Activated T-helper 1 cell treated with anti-CD3 and anti-CD28 coated beads, Interleukin-12 subunit alpha, Interleukin-12 subunit beta, Interleukin-2, Interleukin-4 antibody, amounts not matched to agents 30 ng/mL and 10 ng/mL and 1 ng/mL, durations not matched to agents 14 hours and 24 hours and 36 hours (primary cell): ENCODE results near the gene TMEM147. TPM values are rescaled to one million over a fixed set of nuclear protein-coding genes. Genes with fewer than 3 reads are reported as not detected.
"Not testable (repeated sequence)": the region's sequence is repeated elsewhere in the genome, so short reads cannot be mapped to it uniquely, and the experiment has no call there.

ENCODE experiments used
- DNase-seq: peaks from one replicate; pipeline ENCODE4 v3.0.0; 2021; ENCODE audit warnings: low spot score
- H3K27ac Mint-ChIP-seq: one replicate; pipeline ENCODE4 v1.8.0; 2021; ENCODE audit warnings: mild to moderate bottlenecking, mixed read lengths
- H3K27me3 Mint-ChIP-seq: one replicate; pipeline ENCODE4 v1.8.0; 2022; ENCODE audit warnings: mild to moderate bottlenecking, moderate library complexity, mixed read lengths; ENCODE audit not compliant: insufficient read depth
- H3K36me3 Mint-ChIP-seq: one replicate; pipeline ENCODE4 v1.8.0; 2021; ENCODE audit warnings: low read depth, mixed read lengths
- H3K4me1 Mint-ChIP-seq: one replicate; pipeline ENCODE4 v1.8.0; 2021; ENCODE audit warnings: low read depth, mixed read lengths
- H3K4me3 Mint-ChIP-seq: one replicate; pipeline ENCODE4 v1.8.0; 2021; ENCODE audit warnings: mild to moderate bottlenecking, moderate library complexity, mixed read lengths
- H3K9me3 Mint-ChIP-seq: one replicate; pipeline ENCODE4 v1.8.0; 2021; ENCODE audit warnings: mixed read lengths
- intact Hi-C: fragments of 100-400 bp; cut with micrococcal nuclease; formaldehyde crosslinking; loops from one replicate; pipeline ENCODE4 v1.15.1; 2024
- total RNA-seq: library from RNA; stranded (reverse); gene quantifications from 2 replicates; pipeline ENCODE4 v1.2.3, GENCODE V29; 2022

TMEM147 gene
- total RNA-seq, 1 donor from 2014 or later: 123 TPM

DNA sequence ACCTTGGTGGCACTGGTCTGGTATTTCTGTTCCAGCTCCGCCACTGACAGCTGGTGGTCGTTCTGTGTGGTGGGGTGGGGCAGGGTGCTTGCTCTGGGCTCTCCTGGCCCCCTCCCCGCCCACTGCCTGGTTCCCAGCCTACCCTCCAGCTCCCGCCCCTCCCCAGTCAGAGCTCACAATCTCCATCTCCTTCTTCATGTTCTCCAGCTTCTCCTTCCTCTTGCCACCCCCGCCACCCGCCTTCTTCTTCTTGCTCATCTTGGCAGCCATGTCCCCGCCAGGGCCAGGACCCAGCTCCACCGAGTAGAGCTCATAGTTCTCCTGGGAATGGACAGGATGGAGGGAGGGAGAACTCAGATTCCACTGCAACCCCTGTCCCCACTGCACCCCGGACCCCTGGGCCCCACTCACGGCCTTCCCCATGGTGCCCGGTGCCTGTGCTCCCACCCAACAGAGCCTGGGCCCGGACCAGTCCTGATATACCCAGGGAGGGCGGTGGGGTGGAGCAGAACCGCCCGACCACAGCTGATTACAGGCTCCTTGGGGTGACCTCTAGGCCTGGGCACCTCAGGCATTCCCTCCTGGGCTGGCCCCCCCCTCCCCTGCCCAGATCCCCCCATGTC lies 17.9 kb downstream of the TMEM147 start, which contains the start of gene ATP4A:
TSS of gene ATP4A (minus strand) at position 452 of the 623 bp plus-strand sequence. CDS start at position 423, 29 bp downstream.
- no peaks in the 10 kb centered on the region for H3K9me3 Mint-ChIP-seq
- intact Hi-C loops: no loop called here
- H3K36me3 Mint-ChIP-seq: no peaks in the 10 kb centered on the region
- H3K27me3 Mint-ChIP-seq: peaks cover 21% of the 10 kb centered on the region
- no peak for DNase-seq
- H3K27ac Mint-ChIP-seq: no peak within 1 kb of the TSS
- H3K4me1 Mint-ChIP-seq: no peaks in the 10 kb centered on the region
- no peak within 1 kb of the TSS for H3K4me3 Mint-ChIP-seq

- H3K9me3 Mint-ChIP-seq: no peaks in the 10 kb centered on the region
- H3K4me1 Mint-ChIP-seq: no peaks in the 10 kb centered on the region
- intact Hi-C loops: no loop called here
- H3K27ac Mint-ChIP-seq: no peak overlapping the region
- H3K27me3 Mint-ChIP-seq: peaks cover 11% of the 10 kb centered on the region
- H3K4me3 Mint-ChIP-seq: no peak overlapping the region
- no peak for DNase-seq
- no peaks in the 10 kb centered on the region for H3K36me3 Mint-ChIP-seq
Measured at GRCh38 chr19:35565016-35565856, 19.8 kb downstream of the TMEM147 start.

- intact Hi-C loops: no loop called here
- H3K27me3 Mint-ChIP-seq: peaks cover 15% of the 10 kb centered on the region
- H3K4me3 Mint-ChIP-seq: no peak overlapping the region
- H3K36me3 Mint-ChIP-seq: no peaks in the 10 kb centered on the region
- no peaks in the 10 kb centered on the region for H3K9me3 Mint-ChIP-seq
- no peak for DNase-seq
- no peak overlapping the region for H3K27ac Mint-ChIP-seq
- no peaks in the 10 kb centered on the region for H3K4me1 Mint-ChIP-seq
Measured at GRCh38 chr19:35566738-35567137, 21.3 kb downstream of the TMEM147 start.

- Mint-ChIP-seq H3K27me3 (peaks cover 13% of the 10 kb centered on the region), H3K9me3 (no peaks in the 10 kb centered on the region), H3K4me1 (no peaks in the 10 kb centered on the region), H3K4me3 (no peak overlapping the region), H3K27ac (no peak overlapping the region), H3K36me3 (no peaks in the 10 kb centered on the region)
- intact Hi-C loops: no loop called here
- no peak for DNase-seq
Measured at GRCh38 chr19:35569281-35569781, 23.9 kb downstream of the TMEM147 start.

- no peak for DNase-seq
- Mint-ChIP-seq H3K4me1 (no peaks in the 10 kb centered on the region), H3K4me3 (no peak overlapping the region), H3K27ac (no peak overlapping the region), H3K9me3 (peaks cover 19% of the 10 kb centered on the region), H3K36me3 (no peaks in the 10 kb centered on the region), H3K27me3 (peaks cover 9% of the 10 kb centered on the region)
- intact Hi-C loops: no loop called here
Measured at GRCh38 chr19:35571406-35571965, 26.1 kb downstream of the TMEM147 start.

- intact Hi-C loops: no loop called here
- Mint-ChIP-seq H3K9me3 (peaks cover 27% of the 10 kb centered on the region), H3K4me3 (no peak overlapping the region), H3K36me3 (no peaks in the 10 kb centered on the region), H3K27ac (no peak overlapping the region), H3K4me1 (no peaks in the 10 kb centered on the region), H3K27me3 (peaks cover 2% of the 10 kb centered on the region)
- DNase-seq: no peak
Measured at GRCh38 chr19:35577918-35578317, 32.5 kb downstream of the TMEM147 start.

DNA sequence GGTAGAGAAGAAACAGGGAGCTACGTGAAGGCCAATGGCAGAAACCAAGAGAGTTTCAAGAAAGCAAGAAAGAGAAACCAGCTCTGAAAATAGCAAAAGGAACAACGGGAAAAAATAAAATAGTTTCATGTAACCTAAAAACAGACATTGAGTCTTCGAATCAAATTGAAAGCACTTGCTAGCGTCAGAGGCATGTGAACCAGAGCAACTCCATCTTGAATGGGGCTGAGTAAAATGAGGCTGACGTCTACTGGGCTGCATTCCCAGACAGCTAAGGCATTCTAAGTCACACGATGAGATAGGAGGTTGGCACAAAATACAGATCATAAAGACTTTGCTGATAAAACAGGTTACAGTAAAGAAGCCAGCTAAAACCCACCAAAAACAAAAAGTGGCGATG lies 33.3 kb downstream of the TMEM147 start:
- Mint-ChIP-seq H3K4me1 (no peaks in the 10 kb centered on the region), H3K4me3 (no peak overlapping the region)
- intact Hi-C loops: no loop called here

DNA sequence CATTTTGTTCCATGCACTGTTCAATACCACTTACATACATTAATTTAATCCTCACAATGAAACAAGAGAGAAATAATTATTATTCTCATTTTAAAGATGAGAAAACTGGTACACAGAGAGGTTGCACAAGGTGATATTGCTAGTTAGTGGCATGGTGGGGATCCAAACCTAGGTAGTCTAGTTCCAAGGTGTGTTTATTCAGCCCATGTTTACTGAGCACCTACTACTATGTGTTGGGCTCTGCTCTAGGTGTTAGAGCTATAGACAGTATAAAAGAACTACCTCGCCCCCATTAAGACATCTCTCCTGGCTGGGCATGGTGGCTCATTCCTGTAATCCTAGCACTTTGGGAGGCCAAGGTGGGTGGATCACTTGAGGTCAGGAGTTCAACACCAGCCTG lies 37.3 kb downstream of the TMEM147 start:
- Mint-ChIP-seq H3K4me1 (no peaks in the 10 kb centered on the region), H3K9me3 (no peaks in the 10 kb centered on the region), H3K27ac (no peak overlapping the region), H3K4me3 (no peak overlapping the region), H3K36me3 (no peaks in the 10 kb centered on the region), H3K27me3 (peaks cover 10% of the 10 kb centered on the region)
- DNase-seq: no peak
- intact Hi-C loops: no loop called here

More for the DNA sequence above, 33.3 kb downstream of the TMEM147 start:
- no peak for DNase-seq
- no peak overlapping the region for H3K27ac Mint-ChIP-seq
- no peaks in the 10 kb centered on the region for H3K36me3 Mint-ChIP-seq
- peaks cover 2% of the 10 kb centered on the region for H3K27me3 Mint-ChIP-seq
- H3K9me3 Mint-ChIP-seq: peaks cover 27% of the 10 kb centered on the region

- intact Hi-C loops: no loop called here
- Mint-ChIP-seq H3K27me3 (peaks cover 10% of the 10 kb centered on the region), H3K36me3 (no peaks in the 10 kb centered on the region), H3K27ac (no peak within 1 kb of the TSS), H3K4me1 (no peaks in the 10 kb centered on the region), H3K4me3 (no peak within 1 kb of the TSS), H3K9me3 (no peaks in the 10 kb centered on the region)
- DNase-seq: no peak
Measured at GRCh38 chr19:35585848-35586247, 40.4 kb downstream of the TMEM147 start, which contains the start of gene PMIS2. TSS of gene PMIS2 (plus strand) at chr19:35586173. CDS start at chr19:35586260, 87 bp downstream.

- intact Hi-C loops: loop anchor here (1.0 kb wide), 1 partner anchor 74 kb away; the partner anchor contains the start of gene DMKN
- no peak for DNase-seq
- H3K4me1 Mint-ChIP-seq: no peaks in the 10 kb centered on the region
- peaks cover 9% of the 10 kb centered on the region for H3K27me3 Mint-ChIP-seq
- no peak overlapping the region for H3K4me3 Mint-ChIP-seq
- H3K9me3 Mint-ChIP-seq: no peaks in the 10 kb centered on the region
- H3K27ac Mint-ChIP-seq: no peak overlapping the region
- no peaks in the 10 kb centered on the region for H3K36me3 Mint-ChIP-seq
Measured at GRCh38 chr19:35587321-35587720, 41.9 kb downstream of the TMEM147 start.

- Mint-ChIP-seq H3K9me3 (no peaks in the 10 kb centered on the region), H3K4me1 (no peaks in the 10 kb centered on the region), H3K36me3 (no peaks in the 10 kb centered on the region), H3K4me3 (no peak overlapping the region), H3K27me3 (peaks cover 4% of the 10 kb centered on the region), H3K27ac (no peak overlapping the region)
- intact Hi-C loops: no loop called here
- no peak for DNase-seq
Measured at GRCh38 chr19:35590875-35591274, 45.4 kb downstream of the TMEM147 start.

DNA sequence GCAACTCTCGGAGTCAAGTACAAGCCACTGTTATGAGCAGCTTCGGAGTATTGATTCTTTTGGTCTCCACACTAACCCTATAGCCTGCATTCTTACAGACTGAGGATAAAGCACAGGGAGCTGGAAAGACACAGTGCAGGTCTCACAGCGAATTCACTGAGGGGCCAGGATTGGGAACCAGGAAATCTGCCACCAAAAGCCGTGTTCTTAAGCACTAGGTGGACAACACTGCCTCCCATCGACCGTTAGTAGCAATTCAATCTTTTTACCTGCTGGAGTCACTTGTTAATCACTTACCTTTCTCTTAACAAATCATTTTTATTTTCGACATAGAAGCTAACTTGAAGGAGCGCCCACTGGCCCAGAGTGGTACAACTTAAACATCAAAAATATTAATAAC lies 46.8 kb downstream of the TMEM147 start:
- Mint-ChIP-seq H3K4me1 (peaks cover 10% of the 10 kb centered on the region), H3K27ac (no peak overlapping the region), H3K36me3 (no peaks in the 10 kb centered on the region), H3K9me3 (no peaks in the 10 kb centered on the region), H3K27me3 (peaks cover 4% of the 10 kb centered on the region), H3K4me3 (no peak overlapping the region)
- intact Hi-C loops: loop anchor here (1.0 kb wide), 3 partner anchors 43 to 240 kb away; no protein-coding TSS in a partner anchor
- no peak for DNase-seq

- intact Hi-C loops, H3K4me1 Mint-ChIP-seq, H3K9me3 Mint-ChIP-seq, H3K27me3 Mint-ChIP-seq, H3K36me3 Mint-ChIP-seq, H3K4me3 Mint-ChIP-seq, H3K27ac Mint-ChIP-seq, DNase-seq: not testable (repeated sequence)
Measured at GRCh38 chr19:35595026-35595425, 49.6 kb downstream of the TMEM147 start.
